Measurements from ENCODE around the gene GPD2. TPM values are rescaled to one million over a fixed set of nuclear protein-coding genes. Genes with fewer than 3 reads are reported as not detected.

The GPD2 gene
- total RNA-seq, 1 donor from 2014 or later: 41.9 TPM

- DNase-seq (peak; percentile 65), ATAC-seq (peak; percentile 60)
- H3K27ac ChIP-seq: peak overlapping the region; percentile 90
- peaks cover 4% of the 10 kb centered on the region for H3K4me1 ChIP-seq
- intact Hi-C loops (cut with DNase I): no loop called here
- no peak for TF ChIP-seq CTCF (IDR thresholded peaks at IDR 0.05)
- peak overlapping the region; percentile 71 for H3K4me3 ChIP-seq
- H3K36me3 ChIP-seq: no peaks in the 10 kb centered on the region
- H3K9me3 ChIP-seq: no peaks in the 10 kb centered on the region
- H3K27me3 ChIP-seq: no peaks in the 10 kb centered on the region
Observed at GRCh38 chr2:156399224-156399949, 36.8 kb upstream of the GPD2 start.

GRCh38 chr2:156399950-156400705 lies 36.1 kb upstream of the GPD2 start:
- Histone ChIP-seq H3K4me1 (peaks cover 4% of the 10 kb centered on the region), H3K36me3 (no peaks in the 10 kb centered on the region), H3K9me3 (no peaks in the 10 kb centered on the region), H3K4me3 (peak overlapping the region; percentile 71), H3K27ac (peak overlapping the region; percentile 90), H3K27me3 (no peaks in the 10 kb centered on the region)
- peak; percentile 91 for DNase-seq
- no peak for TF ChIP-seq CTCF (IDR thresholded peaks at IDR 0.05)
- peak; percentile 90 for ATAC-seq
- intact Hi-C loops (cut with DNase I): loop anchor here (10.0 kb wide), 1 partner anchor 55 kb away; no protein-coding TSS in a partner anchor

- Histone ChIP-seq H3K9me3 (no peaks in the 10 kb centered on the region), H3K4me3 (peak overlapping the region; percentile 71), H3K27me3 (no peaks in the 10 kb centered on the region), H3K36me3 (no peaks in the 10 kb centered on the region), H3K27ac (peak overlapping the region; percentile 90), H3K4me1 (peaks cover 4% of the 10 kb centered on the region)
- no peak for TF ChIP-seq CTCF (IDR thresholded peaks at IDR 0.05)
- intact Hi-C loops (cut with DNase I): loop anchor here (10.0 kb wide), 1 partner anchor 56 kb away; no protein-coding TSS in a partner anchor
- ATAC-seq (peak; percentile 73), DNase-seq (peak; percentile 78)
Observed at GRCh38 chr2:156400706-156401678, 35.2 kb upstream of the GPD2 start.

- ATAC-seq (no peak), DNase-seq (no peak)
- H3K27ac ChIP-seq: no peak overlapping the region
- no peaks in the 10 kb centered on the region for H3K27me3 ChIP-seq
- H3K4me3 ChIP-seq: no peak overlapping the region
- intact Hi-C loops (cut with DNase I): loop anchor here (10.0 kb wide), 1 partner anchor 57 kb away; no protein-coding TSS in a partner anchor
- no peaks in the 10 kb centered on the region for H3K9me3 ChIP-seq
- no peak for TF ChIP-seq CTCF (IDR thresholded peaks at IDR 0.05)
- H3K36me3 ChIP-seq: no peaks in the 10 kb centered on the region
- peaks cover 4% of the 10 kb centered on the region for H3K4me1 ChIP-seq
Observed at GRCh38 chr2:156401861-156402260, 34.3 kb upstream of the GPD2 start.

GRCh38 chr2:156405586-156405985 lies 30.6 kb upstream of the GPD2 start:
- intact Hi-C loops (cut with DNase I): loop anchor here (10.0 kb wide), 1 partner anchor 61 kb away; no protein-coding TSS in a partner anchor
- peak; percentile 93 for ATAC-seq
- H3K36me3 ChIP-seq: no peaks in the 10 kb centered on the region
- H3K27ac ChIP-seq: no peak overlapping the region
- peak; percentile 79 for DNase-seq
- H3K4me1 ChIP-seq: no peaks in the 10 kb centered on the region
- no peaks in the 10 kb centered on the region for H3K27me3 ChIP-seq
- H3K4me3 ChIP-seq: no peak overlapping the region
- H3K9me3 ChIP-seq: no peaks in the 10 kb centered on the region
- TF ChIP-seq CTCF (IDR thresholded peaks at IDR 0.05): no peak

Measured in upper lobe of right lung (tissue), 1 donor.